GM03348 (cell line): ENCODE results near the gene IQCN.

ENCODE experiments used
- DNase-seq: peaks from one replicate; pipeline ENCODE4 v3.0.0; 2012; ENCODE audit warnings: low spot score

The IQCN gene

GRCh38 chr19:18287836-18288772 is 13.9 kb upstream of the IQCN start:
- no peak for DNase-seq

DNA sequence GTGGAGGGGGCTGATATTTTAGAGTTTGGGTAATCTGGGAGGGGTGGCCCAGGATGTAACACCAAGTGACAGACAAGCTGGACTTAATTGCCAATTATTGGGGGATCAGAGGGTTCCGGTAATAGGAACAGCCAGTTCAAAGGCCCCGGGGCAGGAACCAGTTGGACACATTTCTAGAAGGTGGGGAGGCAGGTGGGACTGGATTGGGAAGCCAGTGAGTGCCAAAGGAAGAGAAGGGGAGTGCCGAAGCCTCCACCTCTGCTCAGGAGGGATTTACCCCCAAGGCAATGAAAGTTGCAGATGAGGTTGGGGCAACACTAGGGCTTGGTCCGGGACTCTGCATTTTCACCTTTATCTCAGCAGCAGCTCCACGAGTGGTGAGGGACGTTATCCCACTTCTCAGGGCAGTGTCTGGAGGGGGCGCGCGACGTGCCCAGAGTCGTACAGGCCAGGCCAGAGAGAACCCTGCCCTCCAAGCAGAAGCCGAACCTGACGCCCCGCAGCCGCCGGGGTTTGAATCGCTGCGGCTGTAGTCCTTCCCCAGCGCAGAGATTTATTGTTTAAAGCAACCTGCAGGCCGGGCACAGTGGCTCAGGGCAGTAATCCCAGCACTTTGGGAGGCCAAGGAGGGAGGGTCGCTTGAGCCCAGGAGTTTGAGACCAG is 12.9 kb upstream of the IQCN start:
- no peak for DNase-seq

GRCh38 chr19:18284712-18285360 is 10.6 kb upstream of the IQCN start:
- DNase-seq: no peak

GRCh38 chr19:18283338-18283737 is 9.1 kb upstream of the IQCN start:
- DNase-seq: no peak

- DNase-seq: no peak
Observed at GRCh38 chr19:18282788-18283141, 8.5 kb upstream of the IQCN start.

GRCh38 chr19:18282021-18282787 is 8.0 kb upstream of the IQCN start:
- DNase-seq: no peak

DNA sequence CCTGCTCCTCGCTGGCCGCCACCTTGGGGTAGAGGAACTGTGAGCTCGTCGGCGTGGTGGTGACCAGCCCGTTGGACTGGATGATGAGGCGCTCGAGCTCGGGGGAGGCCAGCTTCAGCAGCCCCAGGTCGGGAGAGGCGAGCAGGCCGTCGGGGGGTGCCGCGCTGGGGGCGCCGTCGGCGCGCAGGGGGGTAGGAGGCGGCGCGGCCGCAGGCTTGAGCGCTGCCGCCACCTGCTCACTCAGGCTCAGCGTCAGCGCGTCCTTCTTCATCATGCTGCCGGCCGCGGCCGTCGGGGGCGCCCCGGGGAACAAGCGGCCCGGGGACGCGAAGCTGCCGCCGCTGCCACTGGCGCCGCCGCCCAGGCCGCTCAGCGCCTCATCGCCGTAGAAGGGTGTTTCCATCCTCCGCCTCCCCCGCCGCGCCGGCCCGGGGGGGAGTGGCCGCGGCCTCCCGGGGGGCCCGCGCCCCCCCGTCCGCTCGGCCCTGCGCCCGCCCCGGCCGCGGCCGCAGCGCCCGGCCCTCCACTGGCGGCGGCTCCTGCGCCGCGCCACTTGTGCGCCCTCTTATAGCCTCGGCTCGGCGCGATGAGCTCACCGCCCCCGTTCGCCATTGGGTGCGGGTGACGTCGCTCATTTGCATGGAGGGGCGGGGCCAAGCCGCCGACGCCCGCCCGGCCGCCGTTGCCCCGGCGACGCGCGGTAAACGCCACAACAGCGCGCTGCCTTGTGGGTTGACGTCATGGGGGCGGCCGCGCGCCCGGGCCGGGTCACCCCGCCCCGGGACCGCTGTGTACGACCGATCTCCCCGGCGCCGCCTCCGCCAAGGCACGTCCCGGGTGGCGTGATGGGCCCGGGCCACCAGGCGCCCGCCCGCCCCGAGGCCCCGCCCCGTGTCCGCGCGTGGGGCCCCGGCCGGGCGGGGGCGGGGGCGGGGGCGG is 7.1 kb upstream of the IQCN start, which contains the start of gene JUND:
Gene JUND (minus strand): TSS at position 541 of the 939 bp plus-strand sequence. CDS start 138 bp downstream, at position 403.
- peak; percentile 99 for DNase-seq

- peak; percentile 92 for DNase-seq
Observed at GRCh38 chr19:18280247-18281081, 6.2 kb upstream of the IQCN start.

DNA sequence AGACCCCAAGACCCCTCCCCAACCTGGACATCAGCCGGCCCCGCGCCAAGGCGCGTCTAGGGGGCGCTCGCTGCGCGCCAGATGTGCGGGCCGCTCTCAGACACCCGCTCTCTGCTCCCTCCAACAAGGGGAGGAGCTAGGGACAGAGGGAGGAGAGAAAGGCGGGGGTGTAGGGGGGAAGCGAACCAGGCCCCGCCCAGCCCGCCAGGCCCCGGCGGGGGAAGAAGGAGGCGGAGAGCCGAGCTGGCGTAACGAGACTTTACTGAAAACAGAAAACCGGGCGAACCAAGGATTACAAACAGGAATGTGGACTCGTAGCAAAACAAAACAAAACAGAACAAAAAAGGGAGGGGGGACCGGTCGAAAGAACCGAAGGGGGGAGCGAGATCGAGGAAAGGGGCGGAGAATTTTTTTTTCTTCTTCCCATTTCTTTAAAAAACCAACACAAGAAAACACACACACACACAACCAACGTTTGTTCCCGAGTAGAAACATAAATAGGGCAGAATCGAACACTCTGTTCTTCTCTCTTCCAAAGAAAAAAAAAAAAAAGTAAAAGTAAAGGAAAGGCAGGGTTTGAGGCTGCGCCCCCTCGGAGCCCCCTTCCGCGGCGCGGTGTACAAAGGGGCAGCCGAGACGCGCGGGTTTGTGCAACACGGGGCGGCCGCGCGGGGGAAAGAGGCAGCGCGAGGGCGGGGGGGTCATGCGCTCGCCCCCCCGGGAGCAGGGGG is 5.4 kb upstream of the IQCN start:
- peak; percentile 97 for DNase-seq

DNA sequence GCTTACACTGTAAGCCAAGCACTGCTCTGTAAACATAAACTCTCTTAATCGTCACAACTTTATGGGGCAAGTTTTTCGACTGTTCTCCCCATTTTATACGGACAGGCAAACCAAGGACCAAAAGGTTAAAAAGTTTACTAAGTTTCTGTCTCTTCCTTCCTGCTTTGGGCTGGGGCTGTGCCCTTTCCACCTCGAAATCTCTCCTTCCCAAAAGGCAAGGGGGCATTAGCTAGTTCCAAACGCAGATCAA is 4.9 kb upstream of the IQCN start:
- no peak for DNase-seq

GRCh38 chr19:18278521-18279265 is 4.4 kb upstream of the IQCN start:
- DNase-seq: no peak

- DNase-seq: peak; percentile 92
Observed at GRCh38 chr19:18274781-18275356, 617 bp upstream of the IQCN start.

DNA sequence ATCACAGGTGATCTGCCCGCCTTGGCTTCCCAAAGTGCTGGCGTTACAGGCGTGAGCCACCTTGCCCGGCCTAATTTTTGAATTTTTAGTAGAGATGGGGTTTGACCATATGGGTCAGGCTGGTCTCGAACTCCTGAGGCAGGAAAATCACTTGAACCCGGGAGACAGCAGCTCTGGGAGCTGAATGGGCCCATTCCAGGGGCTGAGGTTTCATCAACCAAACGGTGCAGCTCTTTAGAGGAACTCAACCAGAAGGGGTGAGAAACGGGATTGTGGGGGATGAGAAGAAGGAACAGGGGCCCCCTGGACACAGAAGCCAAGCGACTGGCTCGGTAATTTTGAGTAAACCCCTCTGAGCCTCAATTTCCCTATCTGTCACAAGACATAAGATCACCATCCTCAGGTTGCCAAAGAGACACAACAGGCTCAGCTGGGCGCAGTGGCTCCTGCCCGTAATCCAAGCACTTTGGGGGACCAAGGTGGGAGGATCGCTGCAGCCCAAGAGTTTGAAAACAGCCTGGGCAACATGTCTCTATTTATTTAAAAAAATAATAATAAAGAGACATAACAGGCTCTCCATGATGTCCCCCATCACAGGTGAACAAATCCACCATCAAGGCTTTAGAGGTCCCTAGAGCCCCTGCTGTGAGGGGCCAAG is 562 bp downstream of the IQCN start:
- no peak for DNase-seq

DNA sequence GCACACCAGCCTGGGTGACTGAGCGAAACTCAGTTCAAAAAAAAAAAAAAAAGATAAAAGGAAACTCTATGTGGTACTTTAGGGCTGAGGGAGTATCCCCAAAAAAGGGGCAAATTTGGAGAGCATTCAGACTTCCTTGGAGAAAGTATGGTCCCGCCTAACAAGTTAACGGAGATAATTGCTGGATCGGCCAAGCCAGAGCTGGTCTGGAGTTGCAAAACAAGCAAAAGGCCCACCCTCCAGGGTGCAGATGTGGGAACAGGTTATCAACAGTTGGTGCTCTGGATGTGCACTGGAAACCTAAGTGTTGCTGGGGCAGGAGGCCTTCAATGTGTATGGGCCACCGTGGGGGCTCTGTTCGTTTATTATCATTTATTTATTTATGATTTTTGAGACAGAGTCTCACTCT is 2.8 kb downstream of the IQCN start:
- no peak for DNase-seq

DNA sequence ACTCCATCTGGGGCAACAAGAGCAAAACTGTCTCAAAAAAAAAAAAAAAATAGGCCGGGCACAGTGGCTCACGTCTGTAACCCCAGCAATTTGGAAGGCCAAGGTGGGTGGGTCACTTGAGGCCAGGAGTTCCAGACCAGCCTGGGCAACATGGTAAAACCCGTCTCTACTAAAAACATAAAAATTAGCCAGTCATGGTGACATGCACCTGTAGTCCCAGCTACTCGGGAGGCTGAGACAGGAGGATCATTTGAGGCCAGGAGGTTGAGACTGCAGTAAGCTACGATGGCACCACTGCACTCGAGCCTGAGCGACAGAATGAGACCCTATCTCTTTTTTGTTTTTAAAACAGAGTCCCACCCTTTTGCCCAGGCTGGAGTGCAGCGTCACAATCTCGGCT is 3.9 kb downstream of the IQCN start:
- DNase-seq: no peak

- no peak for DNase-seq
Observed at GRCh38 chr19:18269070-18269723, 5.1 kb downstream of the IQCN start.
